GM18517 (cell line): Measurements from ENCODE around the gene FAM228A.

Source experiments
- ATAC-seq: cut with Tn5 transposase; IDR thresholded peaks from one replicate; pipeline ENCODE4 v1.9.1; 2021; ENCODE audit warnings: mild to moderate bottlenecking, moderate library complexity; ENCODE audit not compliant: unreplicated experiment

The FAM228A gene

GRCh38 chr2:24222946-24223345 is 48.1 kb downstream of the FAM228A start:
- ATAC-seq: no peak

- no peak for ATAC-seq
Measured at GRCh38 chr2:24225499-24226242, 50.8 kb downstream of the FAM228A start.

DNA sequence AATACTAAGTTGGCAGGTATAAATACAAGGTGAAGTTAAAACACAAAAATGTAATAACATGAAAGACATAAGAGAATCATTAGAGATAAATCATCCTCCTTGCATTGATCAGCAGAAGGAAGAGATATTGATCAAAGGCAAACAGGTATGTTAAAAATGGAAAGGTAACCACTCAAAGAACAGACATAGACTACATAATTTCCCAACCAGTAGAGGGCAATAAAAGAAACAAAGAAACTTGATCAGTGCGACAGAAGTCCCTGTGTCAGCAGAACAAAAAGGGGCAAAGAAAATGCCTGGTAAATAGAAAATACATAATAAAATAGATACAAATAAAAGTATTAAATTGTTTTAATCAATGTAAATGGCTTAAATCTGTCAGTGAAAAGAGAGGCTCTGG is 53.6 kb downstream of the FAM228A start:
- ATAC-seq: no peak

GRCh38 chr2:24231461-24231881 is 56.6 kb downstream of the FAM228A start:
- ATAC-seq: no peak

DNA sequence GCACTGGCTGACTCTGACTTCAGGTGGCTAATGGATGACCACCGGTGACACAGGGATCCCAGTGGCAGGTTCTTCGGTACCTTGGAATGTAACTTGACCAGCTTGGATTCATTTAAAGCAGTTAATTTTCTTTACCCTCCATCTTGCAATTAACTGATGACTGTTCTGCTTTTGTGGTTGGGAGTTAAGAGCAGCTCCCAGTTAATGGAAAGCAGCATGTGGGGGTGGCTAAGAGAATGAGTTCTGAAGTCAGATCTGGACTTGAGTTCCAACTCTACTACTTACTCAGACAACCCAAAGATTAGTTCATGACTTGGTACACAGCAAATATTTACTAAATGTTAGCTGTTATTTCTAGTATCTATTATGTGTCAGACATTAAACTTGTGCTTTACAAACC is 58.5 kb downstream of the FAM228A start:
- ATAC-seq: no peak

DNA sequence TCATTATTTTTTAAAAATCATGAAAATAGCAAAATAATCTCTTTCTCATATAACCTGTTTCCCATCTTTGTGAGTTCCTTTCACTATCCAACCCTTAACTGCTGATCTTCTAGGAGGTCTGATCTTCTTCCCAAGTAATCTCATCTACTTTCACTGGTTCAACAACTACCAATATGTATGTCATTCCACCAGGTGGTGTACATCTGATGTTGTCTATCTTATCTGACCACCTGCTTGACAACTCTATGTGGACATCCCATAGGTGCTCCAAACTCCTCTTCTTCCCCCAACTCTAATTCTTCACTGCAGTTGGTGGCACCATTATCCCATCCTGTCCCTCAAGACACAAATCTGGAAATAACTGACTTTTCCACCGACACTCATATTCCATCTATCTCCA is 62.5 kb downstream of the FAM228A start:
- ATAC-seq: no peak

GRCh38 chr2:24238158-24238557 is 63.3 kb downstream of the FAM228A start:
- no peak for ATAC-seq

GRCh38 chr2:24239553-24239952 is 64.7 kb downstream of the FAM228A start:
- ATAC-seq: no peak
